Activated naive CD8-positive, alpha-beta T cell (primary cell): ENCODE data around the gene PLPPR3.
A peak's percentile ranks its signal among the peaks of the same experiment; 100 is the strongest.

Experiments used
- H3K27ac Mint-ChIP-seq: one replicate; pipeline ENCODE4 v1.8.0; 2021; ENCODE audit warnings: mixed read lengths
- H3K27me3 Mint-ChIP-seq: one replicate; pipeline ENCODE4 v1.8.0; 2021; ENCODE audit warnings: mixed read lengths
- H3K36me3 Mint-ChIP-seq: one replicate; pipeline ENCODE4 v1.8.0; 2021; ENCODE audit warnings: mixed read lengths
- H3K4me1 Mint-ChIP-seq: one replicate; pipeline ENCODE4 v1.8.0; 2021; ENCODE audit warnings: low read depth, mixed read lengths
- H3K4me3 Mint-ChIP-seq: one replicate; pipeline ENCODE4 v1.8.0; 2021; ENCODE audit warnings: mild to moderate bottlenecking, mixed read lengths
- H3K9me3 Mint-ChIP-seq: one replicate; pipeline ENCODE4 v1.8.0; 2021; ENCODE audit warnings: low read depth, mixed read lengths

PLPPR3 gene

GRCh38 chr19:810077-810855 is 11.5 kb downstream of the PLPPR3 start:
- no peak overlapping the region for H3K27ac Mint-ChIP-seq
- H3K4me3 Mint-ChIP-seq, result no peak overlapping the region
- peaks cover 3% of the 10 kb centered on the region for H3K36me3 Mint-ChIP-seq
- no peaks in the 10 kb centered on the region for H3K9me3 Mint-ChIP-seq
- H3K4me1 Mint-ChIP-seq, result peaks cover 9% of the 10 kb centered on the region
- H3K27me3 Mint-ChIP-seq, result no peaks in the 10 kb centered on the region

- H3K36me3 Mint-ChIP-seq, result peaks cover 3% of the 10 kb centered on the region
- H3K27ac Mint-ChIP-seq, result no peak overlapping the region
- no peak overlapping the region for H3K4me3 Mint-ChIP-seq
- H3K4me1 Mint-ChIP-seq, result peaks cover 15% of the 10 kb centered on the region
- no peaks in the 10 kb centered on the region for H3K9me3 Mint-ChIP-seq
- no peaks in the 10 kb centered on the region for H3K27me3 Mint-ChIP-seq
Observed at GRCh38 chr19:808423-808775, 13.4 kb downstream of the PLPPR3 start.

GRCh38 chr19:807627-808422 is 13.9 kb downstream of the PLPPR3 start:
- H3K27ac Mint-ChIP-seq, result peak overlapping the region; percentile 76
- H3K4me1 Mint-ChIP-seq, result peaks cover 16% of the 10 kb centered on the region
- no peaks in the 10 kb centered on the region for H3K9me3 Mint-ChIP-seq
- H3K4me3 Mint-ChIP-seq, result peak overlapping the region; percentile 3
- peaks cover 3% of the 10 kb centered on the region for H3K36me3 Mint-ChIP-seq
- H3K27me3 Mint-ChIP-seq, result no peaks in the 10 kb centered on the region

- Mint-ChIP-seq H3K4me3 (peak overlapping the region; percentile 3), H3K36me3 (peaks cover 3% of the 10 kb centered on the region), H3K27ac (peak overlapping the region; percentile 76), H3K9me3 (no peaks in the 10 kb centered on the region), H3K27me3 (no peaks in the 10 kb centered on the region), H3K4me1 (peaks cover 23% of the 10 kb centered on the region)
Observed at GRCh38 chr19:806815-807421, 14.8 kb downstream of the PLPPR3 start.

GRCh38 chr19:805600-806550 is 15.9 kb downstream of the PLPPR3 start:
- Mint-ChIP-seq H3K4me1 (peaks cover 30% of the 10 kb centered on the region), H3K9me3 (no peaks in the 10 kb centered on the region), H3K27me3 (no peaks in the 10 kb centered on the region), H3K36me3 (peaks cover 3% of the 10 kb centered on the region), H3K27ac (no peak overlapping the region), H3K4me3 (no peak overlapping the region)

GRCh38 chr19:805166-805551 is 16.6 kb downstream of the PLPPR3 start:
- H3K4me1 Mint-ChIP-seq, result peaks cover 36% of the 10 kb centered on the region
- H3K27ac Mint-ChIP-seq, result no peak overlapping the region
- peaks cover 6% of the 10 kb centered on the region for H3K36me3 Mint-ChIP-seq
- H3K4me3 Mint-ChIP-seq, result no peak overlapping the region
- no peaks in the 10 kb centered on the region for H3K9me3 Mint-ChIP-seq
- H3K27me3 Mint-ChIP-seq, result no peaks in the 10 kb centered on the region

- H3K4me3 Mint-ChIP-seq, result no peak overlapping the region
- no peak overlapping the region for H3K27ac Mint-ChIP-seq
- H3K4me1 Mint-ChIP-seq, result peaks cover 41% of the 10 kb centered on the region
- no peaks in the 10 kb centered on the region for H3K27me3 Mint-ChIP-seq
- peaks cover 7% of the 10 kb centered on the region for H3K36me3 Mint-ChIP-seq
- H3K9me3 Mint-ChIP-seq, result no peaks in the 10 kb centered on the region
Observed at GRCh38 chr19:804419-805165, 17.2 kb downstream of the PLPPR3 start.

GRCh38 chr19:803686-804418 is 17.9 kb downstream of the PLPPR3 start:
- Mint-ChIP-seq H3K4me1 (peaks cover 45% of the 10 kb centered on the region), H3K9me3 (no peaks in the 10 kb centered on the region), H3K27me3 (no peaks in the 10 kb centered on the region), H3K27ac (peak overlapping the region; percentile 34), H3K4me3 (peak overlapping the region; percentile 20), H3K36me3 (peaks cover 8% of the 10 kb centered on the region)

- H3K4me1 Mint-ChIP-seq, result peaks cover 45% of the 10 kb centered on the region
- peak overlapping the region; percentile 75 for H3K27ac Mint-ChIP-seq
- no peaks in the 10 kb centered on the region for H3K9me3 Mint-ChIP-seq
- H3K4me3 Mint-ChIP-seq, result peak overlapping the region; percentile 20
- peaks cover 10% of the 10 kb centered on the region for H3K36me3 Mint-ChIP-seq
- H3K27me3 Mint-ChIP-seq, result no peaks in the 10 kb centered on the region
Observed at GRCh38 chr19:803099-803561, 18.6 kb downstream of the PLPPR3 start.

GRCh38 chr19:802498-803098 is 19.2 kb downstream of the PLPPR3 start:
- H3K27me3 Mint-ChIP-seq, result no peaks in the 10 kb centered on the region
- H3K4me3 Mint-ChIP-seq, result peak overlapping the region; percentile 72
- peak overlapping the region; percentile 66 for H3K27ac Mint-ChIP-seq
- H3K9me3 Mint-ChIP-seq, result no peaks in the 10 kb centered on the region
- H3K36me3 Mint-ChIP-seq, result peaks cover 10% of the 10 kb centered on the region
- peaks cover 41% of the 10 kb centered on the region for H3K4me1 Mint-ChIP-seq

GRCh38 chr19:801861-802497 is 19.8 kb downstream of the PLPPR3 start:
- peaks cover 36% of the 10 kb centered on the region for H3K4me1 Mint-ChIP-seq
- H3K4me3 Mint-ChIP-seq, result peak overlapping the region; percentile 81
- peak overlapping the region; percentile 76 for H3K27ac Mint-ChIP-seq
- H3K36me3 Mint-ChIP-seq, result peaks cover 7% of the 10 kb centered on the region
- H3K27me3 Mint-ChIP-seq, result no peaks in the 10 kb centered on the region
- H3K9me3 Mint-ChIP-seq, result no peaks in the 10 kb centered on the region

- Mint-ChIP-seq H3K27ac (peak overlapping the region; percentile 76), H3K36me3 (peaks cover 7% of the 10 kb centered on the region), H3K4me1 (peaks cover 38% of the 10 kb centered on the region)
Observed at GRCh38 chr19:801030-801860, 20.5 kb downstream of the PLPPR3 start.

More at GRCh38 chr19:801030-801860, 20.5 kb downstream of the PLPPR3 start:
- Mint-ChIP-seq H3K4me3 (peak overlapping the region; percentile 81), H3K27me3 (no peaks in the 10 kb centered on the region), H3K9me3 (no peaks in the 10 kb centered on the region)
